Measurements from ENCODE around the gene IGSF9. TPM values are rescaled to one million over a fixed set of nuclear protein-coding genes. Genes with fewer than 3 reads are reported as not detected.

Gene IGSF9
- total and polyA plus RNA-seq, 2 of the 13 experiments (the other 11 are each of a cell fraction or from before 2014, with no cell fraction given) = 0.03 TPM; not detected in 1

DNA sequence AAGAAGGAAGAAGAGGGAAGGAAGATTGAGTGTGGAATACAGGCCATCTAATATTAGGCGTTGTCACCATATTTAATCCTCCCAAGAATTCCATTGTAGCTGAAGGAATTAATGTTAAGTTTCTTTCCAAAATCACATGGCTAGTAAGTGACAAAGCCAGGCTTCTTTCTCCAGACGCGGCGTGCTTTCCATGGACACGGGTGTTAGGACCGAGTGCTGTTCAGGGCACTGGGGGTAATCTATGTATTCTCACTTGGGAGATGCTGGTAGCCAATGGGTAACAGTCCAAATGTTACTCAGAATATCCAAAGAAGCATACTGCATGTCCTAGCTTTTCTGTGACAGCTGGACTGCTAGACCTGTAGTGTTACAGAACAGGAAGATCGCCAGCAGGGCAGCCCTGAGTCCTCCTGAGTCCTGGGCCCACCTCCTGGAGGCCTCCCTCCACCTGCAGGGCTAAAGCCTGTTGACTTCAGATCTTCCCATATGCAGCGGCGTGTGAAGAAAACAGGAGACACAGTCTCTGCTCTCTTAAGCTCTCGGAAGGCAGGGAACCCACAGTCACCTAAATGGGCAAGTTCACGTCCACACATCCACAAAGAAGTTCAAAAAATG, 5.3 kb downstream of the IGSF9 start (continued):
- TF ChIP-seq, protein P1, sequence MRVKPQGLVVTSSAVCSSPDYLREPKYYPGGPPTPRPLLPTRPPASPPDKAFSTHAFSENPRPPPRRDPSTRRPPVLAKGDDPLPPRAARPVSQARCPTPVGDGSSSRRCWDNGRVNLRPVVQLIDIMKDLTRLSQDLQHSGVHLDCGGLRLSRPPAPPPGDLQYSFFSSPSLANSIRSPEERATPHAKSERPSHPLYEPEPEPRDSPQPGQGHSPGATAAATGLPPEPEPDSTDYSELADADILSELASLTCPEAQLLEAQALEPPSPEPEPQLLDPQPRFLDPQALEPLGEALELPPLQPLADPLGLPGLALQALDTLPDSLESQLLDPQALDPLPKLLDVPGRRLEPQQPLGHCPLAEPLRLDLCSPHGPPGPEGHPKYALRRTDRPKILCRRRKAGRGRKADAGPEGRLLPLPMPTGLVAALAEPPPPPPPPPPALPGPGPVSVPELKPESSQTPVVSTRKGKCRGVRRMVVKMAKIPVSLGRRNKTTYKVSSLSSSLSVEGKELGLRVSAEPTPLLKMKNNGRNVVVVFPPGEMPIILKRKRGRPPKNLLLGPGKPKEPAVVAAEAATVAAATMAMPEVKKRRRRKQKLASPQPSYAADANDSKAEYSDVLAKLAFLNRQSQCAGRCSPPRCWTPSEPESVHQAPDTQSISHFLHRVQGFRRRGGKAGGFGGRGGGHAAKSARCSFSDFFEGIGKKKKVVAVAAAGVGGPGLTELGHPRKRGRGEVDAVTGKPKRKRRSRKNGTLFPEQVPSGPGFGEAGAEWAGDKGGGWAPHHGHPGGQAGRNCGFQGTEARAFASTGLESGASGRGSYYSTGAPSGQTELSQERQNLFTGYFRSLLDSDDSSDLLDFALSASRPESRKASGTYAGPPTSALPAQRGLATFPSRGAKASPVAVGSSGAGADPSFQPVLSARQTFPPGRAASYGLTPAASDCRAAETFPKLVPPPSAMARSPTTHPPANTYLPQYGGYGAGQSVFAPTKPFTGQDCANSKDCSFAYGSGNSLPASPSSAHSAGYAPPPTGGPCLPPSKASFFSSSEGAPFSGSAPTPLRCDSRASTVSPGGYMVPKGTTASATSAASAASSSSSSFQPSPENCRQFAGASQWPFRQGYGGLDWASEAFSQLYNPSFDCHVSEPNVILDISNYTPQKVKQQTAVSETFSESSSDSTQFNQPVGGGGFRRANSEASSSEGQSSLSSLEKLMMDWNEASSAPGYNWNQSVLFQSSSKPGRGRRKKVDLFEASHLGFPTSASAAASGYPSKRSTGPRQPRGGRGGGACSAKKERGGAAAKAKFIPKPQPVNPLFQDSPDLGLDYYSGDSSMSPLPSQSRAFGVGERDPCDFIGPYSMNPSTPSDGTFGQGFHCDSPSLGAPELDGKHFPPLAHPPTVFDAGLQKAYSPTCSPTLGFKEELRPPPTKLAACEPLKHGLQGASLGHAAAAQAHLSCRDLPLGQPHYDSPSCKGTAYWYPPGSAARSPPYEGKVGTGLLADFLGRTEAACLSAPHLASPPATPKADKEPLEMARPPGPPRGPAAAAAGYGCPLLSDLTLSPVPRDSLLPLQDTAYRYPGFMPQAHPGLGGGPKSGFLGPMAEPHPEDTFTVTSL (CRISPR knock-in tag; IDR thresholded peaks at IDR 0.05; ENCODE audit: borderline replicate concordance) = no peak

DNA sequence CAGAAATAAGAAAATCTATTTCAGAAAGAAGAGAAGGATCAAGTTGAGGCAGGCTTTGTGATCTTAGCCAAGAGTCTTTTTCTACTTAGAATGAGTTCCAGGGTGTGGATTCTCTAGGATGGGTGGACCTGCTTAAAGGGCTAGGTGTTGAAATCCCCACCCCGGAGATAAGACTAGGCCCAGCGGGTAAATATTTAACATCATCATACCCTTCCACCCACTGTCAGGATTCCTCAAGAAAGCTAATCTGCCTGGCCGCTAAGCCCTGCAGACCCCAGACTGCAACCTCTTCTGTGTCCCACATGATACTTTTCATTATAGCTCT, 5.8 kb downstream of the IGSF9 start:
- no TSS peak for BruUV-seq (replicated peaks)
- no peak overlapping the region for H3K4me2 ChIP-seq (ENCODE audit: low read depth, low read length)
- H3K79me2 ChIP-seq (ENCODE audit: insufficient read depth, low read length) = no peaks in the 10 kb centered on the region
- no peak for DNase-seq (ENCODE audit: low spot score)
- no peaks in the 10 kb centered on the region for H3K36me3 ChIP-seq (replicated peaks in 1 of 2; ENCODE audit: control insufficient read depth in 1 of 2, insufficient read depth in 2 of 2, low read length in 2 of 2)
- H3K27me3 ChIP-seq (ENCODE audit: control insufficient read depth in 1 of 2, insufficient read depth in 2 of 2, low read length in 2 of 2) = peaks cover 12 to 72% of the 10 kb centered on the region in 2 experiments; a peak in 4 of 5 replicates
- intact Hi-C loops (cut with micrococcal nuclease; ENCODE audit: unreplicated experiment) (loop anchor here (5.0 kb wide), 2 partner anchors 138 to 142 kb away; no protein-coding TSS in a partner anchor), in situ Hi-C loops (cut with HindIII; ENCODE audit: extremely low pct_ligation_motif_present, low pct_unique_long_range_greater_than_20kb) (loop anchor here (5.0 kb wide), 2 partner anchors 68 to 143 kb away; partner anchors contain the start of gene KCNJ9)
- POLR2A ChIA-PET = no interaction called here
- H4K20me1 ChIP-seq (ENCODE audit: insufficient read depth, low read length) = no peaks in the 10 kb centered on the region
- peaks cover 13% of the 10 kb centered on the region for H3K4me1 ChIP-seq (ENCODE audit: insufficient read depth, low read length)
- CTCF ChIA-PET (ENCODE audit: low intra/inter-chr PET ratio, low total read pairs) = no interaction called here
- H3K4me3 ChIP-seq (replicated peaks in 1 of 3; ENCODE audit: insufficient read depth in 1 of 3, low read depth in 2 of 3, low read length in 3 of 3) = no peak overlapping the region
- TF ChIP-seq ZNF510 (CRISPR knock-in tag; IDR thresholded peaks at IDR 0.05; ENCODE audit: low read depth) = no peak
- TF ChIP-seq, protein P2, sequence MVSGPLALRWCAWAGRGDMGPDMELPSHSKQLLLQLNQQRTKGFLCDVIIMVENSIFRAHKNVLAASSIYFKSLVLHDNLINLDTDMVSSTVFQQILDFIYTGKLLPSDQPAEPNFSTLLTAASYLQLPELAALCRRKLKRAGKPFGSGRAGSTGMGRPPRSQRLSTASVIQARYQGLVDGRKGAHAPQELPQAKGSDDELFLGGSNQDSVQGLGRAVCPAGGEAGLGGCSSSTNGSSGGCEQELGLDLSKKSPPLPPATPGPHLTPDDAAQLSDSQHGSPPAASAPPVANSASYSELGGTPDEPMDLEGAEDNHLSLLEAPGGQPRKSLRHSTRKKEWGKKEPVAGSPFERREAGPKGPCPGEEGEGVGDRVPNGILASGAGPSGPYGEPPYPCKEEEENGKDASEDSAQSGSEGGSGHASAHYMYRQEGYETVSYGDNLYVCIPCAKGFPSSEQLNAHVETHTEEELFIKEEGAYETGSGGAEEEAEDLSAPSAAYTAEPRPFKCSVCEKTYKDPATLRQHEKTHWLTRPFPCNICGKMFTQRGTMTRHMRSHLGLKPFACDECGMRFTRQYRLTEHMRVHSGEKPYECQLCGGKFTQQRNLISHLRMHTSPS (CRISPR knock-in tag; IDR thresholded peaks at IDR 0.05; ENCODE audit: low read depth) = no peak
- no peak for TF ChIP-seq JUND (CRISPR knock-in tag; IDR thresholded peaks at IDR 0.05)
- no peak for TF ChIP-seq RAD51 (IDR thresholded peaks at IDR 0.05; ENCODE audit: borderline replicate concordance)
- no peak for TF ChIP-seq ZNF563 (CRISPR knock-in tag; IDR thresholded peaks at IDR 0.05)
- TF ChIP-seq ZNF12 (CRISPR knock-in tag; IDR thresholded peaks at IDR 0.05) = no peak
- no peak for TF ChIP-seq ARHGAP35 (CRISPR knock-in tag; IDR thresholded peaks at IDR 0.05; ENCODE audit: borderline replicate concordance)
- TF ChIP-seq FOXK2 (IDR thresholded peaks at IDR 0.05) = no peak
- TF ChIP-seq HIVEP1 (CRISPR knock-in tag; IDR thresholded peaks at IDR 0.05) = no peak
- no peak for TF ChIP-seq MAFG (CRISPR knock-in tag; IDR thresholded peaks at IDR 0.05)
- TF ChIP-seq ZNF20 (CRISPR knock-in tag; IDR thresholded peaks at IDR 0.05) = no peak
- no peak for TF ChIP-seq ZNF776 (CRISPR knock-in tag; IDR thresholded peaks at IDR 0.05)
- no peak overlapping the region for H3K9ac ChIP-seq (ENCODE audit: insufficient read depth, low read depth, low read length)
- no peak overlapping the region for H2AFZ ChIP-seq (ENCODE audit: low read length)
- H3K27ac ChIP-seq (ENCODE audit: extremely low read length, insufficient read depth, low read length) = no peak overlapping the region
- 0% methylated on average over 2 of the region's 3 CpGs for WGBS (ENCODE audit: low lambda C conversion rate)
- FAIRE-seq = no peak
- no peaks in the 10 kb centered on the region for H3K9me3 ChIP-seq (ENCODE audit: low read length)
- ATAC-seq = no peak
